ENCODE results near the gene ZNF678.

Gene ZNF678

GRCh38 chr1:227726318-227726717, 163.0 kb downstream of the ZNF678 start:
- Histone ChIP-seq H3K4me2 (ENCODE audit: low read length) (peak overlapping the region; percentile 63; the same call in 1 of the 2 replicates), H3K27ac (ENCODE audit: low read length) (peak overlapping the region; percentile 89), H2AFZ (ENCODE audit: low read depth, low read length) (no peak overlapping the region), H4K20me1 (ENCODE audit: insufficient read depth, low read length) (peaks cover 14% of the 10 kb centered on the region), H3K4me1 (ENCODE audit: low read length) (peaks cover 47% of the 10 kb centered on the region), H3K9ac (ENCODE audit: low read length) (no peak overlapping the region; the same call in 1 of the 2 replicates), H3K9me3 (ENCODE audit: insufficient read depth, low read length) (peaks cover 12% of the 10 kb centered on the region; the same call in 1 of the 2 replicates), H3K79me2 (ENCODE audit: low read length) (peaks cover 21% of the 10 kb centered on the region; the same call in 1 of the 2 replicates), H3K27me3 (ENCODE audit: low read depth, low read length) (no peaks in the 10 kb centered on the region), H3K4me3 (ENCODE audit: low read length) (no peak overlapping the region), H3K36me3 (replicated peaks; ENCODE audit: low read depth, low read length) (peaks cover 12% of the 10 kb centered on the region)
- no peak for TF ChIP-seq CTCF (IDR thresholded peaks at IDR 0.05; ENCODE audit: low read depth, low read length)
- no peak for TF ChIP-seq EZH2phosphoT487 (IDR thresholded peaks at IDR 0.05; ENCODE audit: low read depth)

Measured in OCI-LY3 (cell line).